Stimulated activated naive CD4-positive, alpha-beta T cell treated with Interleukin-2 at 50 U/mL for 16 hours (primary cell): ENCODE measurements around the gene NKAIN2.

ENCODE experiments used
- DNase-seq: peaks from one replicate; lab custom pipeline; 2025; lab: John Stamatoyannopoulos, UW

The NKAIN2 gene

DNA sequence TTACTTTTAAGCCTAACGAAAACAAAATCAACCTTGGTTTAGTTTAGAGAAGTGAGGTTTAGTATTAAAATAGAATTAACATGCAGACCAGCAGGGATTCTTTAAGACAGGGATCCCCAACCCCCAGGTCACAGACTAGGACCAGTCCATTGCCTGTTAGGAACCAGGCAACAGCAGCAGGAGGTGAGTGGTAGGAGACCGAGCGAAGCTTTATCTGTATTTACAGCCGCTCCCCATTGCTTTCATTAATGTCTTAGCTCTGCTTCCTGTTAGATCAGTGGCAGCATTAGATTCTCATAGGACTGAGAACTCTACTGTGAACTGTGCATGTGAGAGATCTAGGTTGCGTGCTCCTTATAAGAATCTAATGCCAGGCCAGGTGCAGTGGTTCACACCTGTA is 225.9 kb downstream of the NKAIN2 start:
- no peak for DNase-seq

DNA sequence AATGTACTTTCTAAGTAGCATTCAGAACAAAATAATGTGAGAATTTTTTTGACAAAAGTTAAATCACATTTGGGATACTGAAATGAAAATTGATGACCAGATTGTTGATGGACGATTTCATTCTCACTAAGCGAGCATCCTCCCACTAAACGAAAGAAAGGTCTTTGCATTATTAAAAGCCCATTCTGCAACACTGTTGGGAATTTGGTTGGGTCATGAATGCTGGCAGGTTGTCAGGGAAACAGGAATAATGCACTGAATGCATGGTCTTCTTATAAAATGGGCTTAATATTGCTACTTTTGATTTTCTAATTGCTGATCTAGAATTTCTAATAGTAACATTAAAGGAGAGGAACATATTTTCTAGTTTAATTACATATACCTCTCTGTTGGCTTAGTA is 229.8 kb downstream of the NKAIN2 start:
- DNase-seq: no peak

DNA sequence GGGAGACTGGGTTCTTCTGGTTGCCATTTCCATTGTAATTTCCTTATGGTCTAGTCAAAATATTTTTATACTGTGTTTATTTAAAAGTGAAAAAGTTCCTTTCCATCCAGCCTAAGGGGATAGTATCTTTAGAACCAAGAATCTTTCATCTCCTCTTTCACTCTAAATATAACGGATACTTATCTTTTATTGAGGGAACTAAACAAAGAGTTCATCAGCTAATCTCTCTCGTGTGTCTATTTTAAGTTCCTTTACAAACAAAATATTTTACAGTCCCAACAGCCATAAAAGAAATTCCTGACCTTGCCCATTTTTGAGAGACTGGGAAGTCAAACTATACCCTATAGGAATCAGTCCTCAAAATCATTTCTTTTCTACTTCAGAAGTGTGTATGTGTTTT is 232.7 kb downstream of the NKAIN2 start:
- no peak for DNase-seq

DNA sequence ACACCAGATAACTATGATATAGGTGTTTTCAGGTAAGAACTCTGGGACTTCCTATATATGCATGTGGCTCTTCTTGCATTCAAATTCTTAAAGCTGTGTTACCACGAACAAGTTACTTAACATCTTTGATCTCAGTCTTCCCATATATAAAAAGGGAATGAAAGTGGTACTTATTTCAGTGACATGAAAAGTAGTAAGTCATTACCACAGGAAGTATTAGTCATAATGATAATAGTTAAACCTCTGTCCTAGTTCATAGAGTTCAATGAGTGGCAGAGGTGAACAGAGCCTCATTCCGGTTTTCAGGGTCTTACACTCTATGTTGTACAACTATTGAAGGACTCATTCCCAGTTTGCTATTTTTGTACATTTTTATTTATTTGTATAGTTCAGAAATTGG is 237.0 kb downstream of the NKAIN2 start:
- DNase-seq: no peak

DNA sequence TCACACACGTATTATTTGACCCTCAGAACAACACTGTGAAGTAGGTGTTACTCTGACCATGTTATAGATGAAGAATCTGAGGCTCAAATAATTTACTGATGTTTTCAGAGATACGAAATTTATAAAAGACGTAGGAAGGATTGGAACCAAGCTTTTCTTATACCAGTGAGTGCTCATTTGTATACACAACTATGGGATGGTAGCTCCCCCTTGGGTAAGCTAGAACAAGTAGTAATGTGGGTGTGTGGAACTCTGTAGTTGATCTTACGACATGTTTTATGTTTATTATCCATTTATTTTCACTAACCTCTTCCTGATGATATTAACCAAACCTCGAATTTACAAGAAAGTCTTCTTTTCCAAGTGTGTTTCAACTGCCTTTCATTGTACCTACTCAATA is 248.5 kb downstream of the NKAIN2 start:
- DNase-seq: no peak

DNA sequence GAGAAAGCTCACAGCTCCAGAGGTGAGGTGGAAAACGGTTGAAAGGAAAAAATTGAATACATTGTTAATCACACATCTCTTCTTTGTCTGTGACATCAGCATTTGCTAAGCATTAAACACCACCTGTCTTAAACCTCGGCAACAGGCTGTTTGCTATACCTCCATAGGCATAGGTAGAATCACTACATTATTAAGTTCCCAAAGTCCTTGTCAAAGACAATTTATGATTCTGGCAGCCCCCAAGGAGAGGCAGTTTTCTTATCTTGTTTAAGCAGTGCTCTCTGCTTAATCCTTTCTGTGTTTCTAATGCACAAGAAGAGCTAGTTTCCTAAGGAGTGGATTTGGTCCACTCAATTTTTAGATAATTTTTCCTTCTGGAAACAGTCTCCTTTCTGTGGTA is 249.7 kb downstream of the NKAIN2 start:
- no peak for DNase-seq

DNA sequence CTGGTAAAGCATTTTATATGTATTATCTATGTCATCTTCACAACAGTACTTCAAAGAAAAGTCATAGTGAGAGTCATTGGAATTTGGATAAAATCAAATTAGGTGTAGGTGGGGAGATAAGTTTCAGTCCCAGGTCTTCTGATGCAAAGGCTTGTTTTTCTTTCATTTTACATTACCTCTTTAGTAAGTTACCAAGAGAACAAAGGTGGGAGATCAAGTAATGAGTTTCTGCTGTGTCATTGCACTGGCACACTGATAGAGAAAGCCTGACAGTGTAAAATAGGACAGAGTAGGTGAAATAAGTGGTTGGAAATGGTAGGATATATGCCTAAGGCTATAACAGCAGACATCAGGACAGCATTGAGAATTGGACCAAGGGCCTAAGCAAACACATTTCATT is 250.4 kb downstream of the NKAIN2 start:
- DNase-seq: no peak

DNA sequence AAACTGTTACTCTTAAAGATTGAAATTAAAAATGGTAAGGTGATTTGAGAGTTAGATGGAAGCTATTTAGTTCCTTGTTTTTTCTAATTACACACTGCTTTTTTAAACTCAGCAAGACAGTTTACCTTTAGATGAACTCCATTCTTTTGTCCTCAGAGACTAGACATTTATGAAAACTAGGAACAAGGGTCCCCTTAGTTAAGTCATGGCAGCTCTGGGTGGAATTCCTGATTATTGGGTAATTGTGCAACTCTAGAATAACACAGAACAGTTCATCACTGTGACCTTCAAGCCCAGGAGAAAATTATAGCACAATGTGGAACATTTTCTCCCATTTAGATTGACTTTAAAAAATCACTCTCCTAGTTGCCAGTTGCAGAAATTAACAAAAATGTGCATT is 251.7 kb downstream of the NKAIN2 start:
- DNase-seq: no peak

DNA sequence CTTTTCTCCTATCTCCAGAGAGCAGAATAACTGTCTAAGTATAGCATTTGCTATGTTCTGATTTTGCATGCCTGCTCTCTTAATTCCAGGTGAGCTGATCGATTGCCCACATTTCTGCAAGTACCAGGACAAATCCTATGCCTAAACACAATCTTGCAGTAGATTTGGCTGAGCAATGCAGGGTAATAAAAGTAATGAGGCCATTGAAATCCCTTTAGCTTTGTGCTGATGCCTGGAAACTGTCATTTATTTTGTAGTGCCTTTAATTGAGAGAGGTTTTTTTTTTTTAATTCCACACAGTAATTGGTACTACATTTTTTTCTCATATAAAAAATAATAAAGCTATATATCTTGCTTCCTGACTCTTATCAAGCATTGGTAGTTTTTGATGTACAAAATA is 252.3 kb downstream of the NKAIN2 start:
- no peak for DNase-seq

DNA sequence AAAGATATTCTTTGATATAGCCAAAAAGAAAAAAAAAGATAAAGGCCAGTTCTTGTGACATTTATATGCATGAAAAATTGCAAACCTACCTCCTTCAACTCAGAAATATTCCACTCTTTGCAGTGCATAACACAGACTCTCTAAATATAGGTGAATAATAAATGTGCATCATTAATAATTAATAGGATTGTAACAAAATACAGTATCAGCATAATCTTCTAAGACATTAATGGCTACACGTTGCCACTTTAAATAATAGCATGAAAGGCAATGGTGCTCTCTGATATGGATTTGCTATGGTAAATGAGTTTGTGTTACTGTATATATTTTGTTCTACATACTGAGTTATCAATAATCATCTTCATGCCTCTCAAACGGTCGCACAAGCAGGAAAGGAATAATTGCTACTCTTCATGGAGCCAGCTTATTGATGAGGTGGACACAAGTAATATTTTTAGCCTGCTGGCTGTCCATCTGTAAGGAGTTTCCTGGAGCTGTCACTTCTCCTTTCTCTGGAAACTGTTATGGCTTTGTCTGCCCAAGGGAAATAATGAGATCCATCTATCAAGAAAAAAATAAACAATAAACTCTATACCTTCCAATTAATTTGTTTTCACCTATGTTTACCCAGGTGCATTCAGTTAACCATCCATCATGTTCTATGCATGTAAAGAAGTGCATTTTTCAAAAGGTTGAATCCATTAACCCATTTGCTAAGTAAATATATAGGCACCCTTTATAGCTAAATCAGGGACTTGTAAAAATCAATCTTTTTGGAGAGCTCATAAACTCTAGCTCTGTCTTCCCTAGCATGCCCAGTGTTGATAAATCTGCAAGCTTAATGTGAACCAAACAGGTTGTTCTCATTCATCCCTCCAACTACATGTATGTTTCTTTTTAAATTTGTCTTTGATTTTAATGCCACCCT is 253.0 kb downstream of the NKAIN2 start:
- no peak for DNase-seq

DNA sequence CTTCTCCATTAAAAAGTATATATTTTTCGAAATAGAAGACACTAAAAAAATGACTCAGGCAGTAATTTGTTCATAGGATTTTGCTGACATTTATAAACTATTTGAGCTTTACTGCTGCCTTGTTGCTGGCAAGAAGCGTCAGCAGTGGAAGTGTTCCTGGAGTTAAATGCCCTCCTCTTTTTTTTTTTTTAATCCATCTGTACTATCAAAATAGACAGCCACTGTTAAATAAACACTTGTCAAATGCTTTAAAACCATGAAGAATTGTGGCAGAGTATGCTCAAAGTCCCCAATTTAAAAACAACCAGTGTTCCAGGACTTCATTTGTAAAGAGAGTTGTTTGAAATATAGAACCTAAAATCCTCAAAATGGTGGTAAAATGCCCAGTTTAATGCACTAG is 253.8 kb downstream of the NKAIN2 start:
- DNase-seq: no peak

DNA sequence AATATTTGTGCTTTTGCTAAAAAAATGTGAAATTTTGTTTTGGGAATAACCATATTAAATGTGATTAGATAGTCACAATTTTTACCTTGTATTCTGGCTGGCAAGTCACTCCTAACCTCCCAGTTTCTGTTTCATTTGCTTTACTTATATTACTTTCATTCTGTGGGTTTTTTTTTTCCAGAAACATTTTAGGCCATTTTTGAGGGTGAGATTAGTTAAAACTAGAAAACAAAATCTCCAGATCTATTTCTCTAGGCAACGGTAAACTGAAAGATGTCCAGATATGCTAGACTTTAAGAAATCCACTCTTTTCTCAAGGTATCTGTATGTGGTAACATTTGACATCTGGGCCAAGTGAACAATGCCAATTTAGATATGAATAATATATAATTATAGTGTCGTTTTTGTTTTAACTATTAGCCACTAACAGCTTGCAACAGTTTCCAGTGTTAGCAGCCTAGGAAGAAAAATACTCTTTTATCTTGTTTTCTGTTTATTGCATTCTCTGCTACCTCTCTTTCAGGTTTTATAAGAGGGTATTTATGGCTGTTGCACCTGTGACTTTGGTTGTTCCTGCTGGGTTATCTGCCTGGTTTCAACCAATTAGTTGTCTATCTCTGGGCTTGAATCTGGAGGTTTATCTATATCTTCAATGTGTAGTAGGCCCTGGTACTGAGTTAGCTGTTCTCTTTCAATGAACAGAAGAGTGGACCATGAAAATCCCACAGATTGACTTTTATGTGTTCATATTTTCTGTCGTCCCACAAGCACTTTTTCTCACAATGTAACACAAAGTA is 260.9 kb downstream of the NKAIN2 start:
- no peak for DNase-seq

DNA sequence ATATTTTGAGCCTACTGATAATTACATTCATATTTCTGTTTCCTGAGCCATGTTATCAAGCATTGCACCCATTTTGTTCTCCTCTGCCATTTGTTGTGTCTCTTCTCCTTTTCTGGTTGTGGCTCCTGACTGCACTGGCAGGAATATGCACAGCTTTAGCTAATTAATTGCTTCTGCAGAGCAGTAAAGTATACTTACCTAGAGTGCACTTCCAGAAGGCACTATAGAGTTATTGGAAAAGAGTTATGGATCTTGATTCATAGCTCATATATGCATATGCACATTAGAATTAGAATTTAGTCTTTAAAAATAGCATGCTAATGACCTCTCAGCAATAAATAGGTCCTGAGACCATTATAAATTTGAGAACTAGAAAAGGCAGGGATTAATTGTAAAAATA is 262.6 kb downstream of the NKAIN2 start:
- DNase-seq: no peak

DNA sequence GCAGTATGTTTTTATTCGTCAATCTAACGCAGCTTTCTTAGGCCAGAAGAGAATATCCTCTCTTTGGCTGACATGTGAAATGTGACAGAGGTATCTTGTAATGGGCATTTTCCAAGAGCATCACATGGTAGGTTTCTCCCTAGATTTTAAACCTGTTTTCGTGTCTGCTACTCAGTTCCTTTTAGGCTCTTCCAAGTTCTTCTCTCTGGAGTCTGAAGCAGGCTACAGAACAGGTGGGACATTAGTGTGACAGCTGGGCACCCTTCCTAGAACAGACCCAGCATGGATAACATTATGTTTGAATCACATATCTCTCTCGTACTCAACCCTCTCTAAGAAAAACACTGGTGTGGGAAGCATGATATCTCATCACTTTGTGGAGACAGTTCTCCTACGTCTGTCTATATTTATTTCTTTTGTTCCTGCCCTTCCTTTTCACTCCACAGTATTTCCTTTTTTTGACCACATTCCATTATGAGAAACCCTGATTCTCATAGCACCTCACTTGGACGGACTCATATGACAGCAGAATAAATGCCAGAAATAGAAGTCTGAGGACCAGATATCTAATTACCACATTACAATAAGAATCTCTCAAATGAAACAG is 263.4 kb downstream of the NKAIN2 start:
- no peak for DNase-seq

DNA sequence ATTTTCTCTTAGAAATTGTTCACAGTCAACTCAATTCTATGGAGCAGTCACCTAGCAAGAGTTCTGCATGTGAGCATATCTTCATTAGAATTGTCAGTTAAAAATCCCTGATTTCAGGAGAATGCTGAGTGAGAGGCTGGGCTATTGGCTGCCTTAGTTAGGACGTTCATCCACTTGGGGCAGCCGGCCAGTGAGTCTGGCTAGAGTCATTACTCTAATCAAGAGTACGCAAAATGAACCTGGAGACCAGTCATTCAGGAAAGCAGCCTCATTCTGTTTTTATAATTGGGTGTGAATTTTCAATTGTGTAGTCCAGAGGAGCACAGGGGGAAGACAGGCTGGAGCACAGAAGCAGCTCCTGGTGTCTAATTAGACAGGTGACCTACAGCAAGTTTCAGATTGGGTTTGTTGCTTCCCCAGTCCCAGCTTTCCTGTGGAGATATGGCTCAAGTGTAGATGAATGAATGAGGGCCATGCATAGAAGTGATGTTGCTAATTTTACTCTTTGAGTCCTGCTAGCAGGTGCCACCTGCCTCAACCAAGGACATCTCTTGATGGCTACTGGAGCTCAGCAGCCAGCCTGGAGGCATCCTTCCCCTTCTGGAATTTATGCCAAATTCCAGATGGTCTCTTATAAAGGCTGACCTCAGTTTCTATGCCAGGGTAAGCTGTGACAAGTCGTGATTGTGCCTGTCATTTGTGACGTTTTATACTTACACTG is 265.7 kb downstream of the NKAIN2 start:
- no peak for DNase-seq

DNA sequence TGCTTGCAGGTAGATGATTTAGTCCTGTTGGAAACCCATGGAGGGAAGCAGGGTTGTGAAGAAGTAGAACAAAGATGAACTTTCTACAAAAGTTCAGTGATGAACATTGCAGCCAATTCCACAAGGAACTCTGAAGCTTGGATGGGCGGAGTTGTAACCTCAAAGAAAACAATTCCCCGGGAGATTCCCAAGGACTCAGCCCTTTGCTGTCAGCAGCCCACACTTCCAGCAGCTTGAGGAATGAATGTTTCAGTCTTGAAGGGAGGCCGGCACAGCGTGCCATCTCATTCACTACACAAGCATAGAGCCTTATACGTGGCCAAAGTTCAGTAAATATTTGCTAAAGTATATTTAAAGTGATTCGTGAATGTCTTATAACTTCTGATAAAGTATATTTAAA is 269.4 kb downstream of the NKAIN2 start:
- DNase-seq: no peak

DNA sequence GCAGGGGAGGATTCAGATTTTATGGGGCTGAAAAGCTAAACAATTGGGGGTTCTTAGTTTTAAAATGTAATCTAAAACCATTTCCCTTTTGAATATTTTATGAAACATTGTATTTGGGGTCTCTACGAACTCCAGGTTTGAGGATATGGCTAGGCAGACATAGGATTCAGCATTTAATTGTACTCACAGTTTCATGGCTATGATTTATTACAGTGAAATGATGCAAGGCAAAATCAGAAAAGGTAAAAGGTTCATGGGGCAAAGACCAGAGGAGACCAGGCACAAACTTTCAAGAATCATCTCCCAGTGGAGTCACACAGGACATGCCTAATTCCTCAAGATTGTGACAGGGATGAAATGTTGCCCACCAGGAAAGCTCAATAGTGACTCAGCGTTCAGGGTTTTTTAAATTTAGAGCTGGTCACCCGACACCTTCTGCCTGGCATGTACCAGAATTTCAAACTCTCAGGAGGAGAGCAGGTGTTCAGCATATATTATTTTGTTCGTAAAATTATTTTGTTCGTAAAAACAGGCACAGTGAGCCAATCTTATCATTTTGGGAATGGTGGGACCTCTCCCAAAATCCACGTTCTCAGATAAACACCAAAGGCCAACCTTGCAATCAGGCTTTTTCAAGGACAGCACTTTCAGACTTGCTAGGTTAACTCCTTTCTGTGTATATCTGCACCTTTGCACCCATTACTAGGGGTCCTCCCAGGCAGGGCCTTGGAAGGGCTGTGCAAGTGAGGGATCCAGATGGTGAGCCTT is 270.3 kb downstream of the NKAIN2 start:
- DNase-seq: no peak

DNA sequence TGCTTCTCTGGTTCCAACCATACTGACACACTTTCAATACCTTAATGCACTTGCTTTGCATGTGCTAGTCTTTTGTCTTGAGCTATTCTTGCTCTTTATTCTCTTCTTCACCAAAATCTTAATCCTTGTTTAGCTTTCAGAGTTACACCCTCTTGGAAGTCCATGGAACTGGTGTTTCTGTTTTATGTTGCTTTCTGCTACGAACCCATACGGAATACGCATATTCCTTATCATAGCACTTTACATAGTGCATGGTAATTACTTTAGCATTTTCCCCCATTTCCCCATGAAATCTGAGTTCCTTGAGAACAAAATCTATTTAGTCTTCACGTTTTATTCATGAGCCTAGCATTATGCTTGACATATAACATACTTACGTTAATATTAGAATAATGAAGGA is 270.9 kb downstream of the NKAIN2 start:
- no peak for DNase-seq

DNA sequence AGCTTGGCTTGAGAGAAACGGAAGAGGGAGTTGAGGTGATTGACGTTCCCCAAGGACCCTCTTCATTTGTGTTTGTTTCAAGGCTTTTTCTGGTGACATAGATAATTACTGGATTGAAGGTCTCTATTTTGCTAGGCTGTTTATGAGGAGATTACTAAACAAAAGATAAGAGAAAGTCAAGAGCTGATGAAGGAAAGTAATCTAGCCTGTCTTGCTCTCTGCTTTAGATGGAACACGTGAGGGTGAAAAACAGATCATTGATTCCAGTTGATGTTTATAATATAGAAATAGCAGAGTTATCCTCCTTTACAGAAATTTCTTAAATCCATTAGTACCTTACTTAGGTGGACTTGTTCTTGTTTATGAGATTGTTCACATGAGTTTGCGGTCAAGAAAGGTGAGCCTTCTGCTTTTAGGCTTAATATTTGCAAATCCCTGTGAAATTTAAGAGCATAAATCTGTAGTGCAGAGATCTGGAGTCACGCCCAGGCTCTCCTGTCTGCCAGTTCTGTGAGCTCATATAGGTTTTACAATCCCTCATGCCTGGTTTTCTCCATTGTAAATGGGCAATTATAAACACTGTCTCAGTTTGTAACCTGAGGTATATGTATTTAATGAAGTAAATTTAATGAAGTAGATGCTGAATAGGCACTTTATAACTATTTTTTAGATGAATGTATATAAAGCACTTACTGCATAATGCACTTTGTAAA is 272.8 kb downstream of the NKAIN2 start:
- DNase-seq: no peak

DNA sequence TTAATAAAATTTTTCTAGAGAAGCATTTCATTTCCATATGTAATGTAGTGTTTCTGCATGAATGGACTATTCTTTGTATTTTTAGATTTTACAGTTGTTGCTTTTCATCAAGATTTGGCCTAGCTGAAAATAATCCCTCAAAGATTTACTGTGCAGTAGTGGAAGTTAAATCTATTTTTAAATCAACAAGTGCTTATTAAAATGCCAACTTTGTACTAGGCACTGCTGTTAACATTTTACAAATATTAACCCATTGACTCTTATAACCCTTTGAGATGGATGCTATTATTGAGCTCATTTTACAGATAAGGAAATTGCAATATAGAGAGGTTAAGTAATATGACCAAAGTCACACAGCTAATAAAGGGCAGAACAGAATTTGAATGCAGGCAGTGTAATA is 274.5 kb downstream of the NKAIN2 start:
- no peak for DNase-seq

DNA sequence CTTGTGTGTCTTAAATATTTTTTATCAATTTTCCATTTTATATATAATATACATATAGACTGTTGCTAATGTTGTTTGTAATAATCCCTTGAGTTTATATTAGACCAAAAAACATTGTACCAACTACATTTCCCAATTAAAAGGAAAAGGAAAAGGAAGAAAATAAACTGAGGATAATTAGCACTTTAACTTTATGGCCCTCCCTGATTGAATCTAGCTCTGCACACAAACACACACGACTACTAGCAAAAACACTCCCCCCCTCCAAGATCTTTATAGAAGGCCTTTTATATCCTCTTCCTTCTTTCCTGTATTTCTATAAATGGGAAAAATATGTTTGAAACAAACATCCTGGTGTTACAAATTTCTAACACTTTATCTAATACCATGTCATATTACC is 276.8 kb downstream of the NKAIN2 start:
- DNase-seq: no peak
